Liver (tissue), 9 donors: ENCODE results near the gene PDE12. TPM values are rescaled to one million over a fixed set of nuclear protein-coding genes. Genes with fewer than 3 reads are reported as not detected.

Experiments used
- DNase-seq: peaks from one replicate; pipeline ENCODE4 v3.0.0-alpha.2; 2017; ENCODE audit warnings: low spot score
- H3K27ac ChIP-seq, 2 donors: one replicate each; pipeline ENCODE4 v1.7.0; 2013; ENCODE audit warnings: inconsistent platforms in 2 of 2, low read length in 2 of 2, control low read depth in 1 of 2, low read depth in 1 of 2, mild to moderate bottlenecking in 1 of 2
- H3K27me3 ChIP-seq, 4 donors: one replicate each; pipeline versions ENCODE4 v1.6.1 to v1.7.0; 2013; ENCODE audit warnings: low read length in 3 of 4, inconsistent platforms in 1 of 4, mild to moderate bottlenecking in 1 of 4, moderate library complexity in 1 of 4; ENCODE audit not compliant: control insufficient read depth in 4 of 4, insufficient read depth in 4 of 4
- H3K36me3 ChIP-seq, 4 donors: one replicate each; pipeline versions ENCODE4 v1.6.1 to v1.7.0; 2013; ENCODE audit warnings: low read length in 3 of 4, mild to moderate bottlenecking in 3 of 4, low read depth in 1 of 4, moderate library complexity in 1 of 4; ENCODE audit not compliant: control insufficient read depth in 4 of 4, insufficient read depth in 3 of 4
- H3K4me1 ChIP-seq, 4 donors: one replicate each; pipeline versions ENCODE4 v1.6.1 to v1.7.0; 2013; ENCODE audit warnings: low read length in 3 of 4, mild to moderate bottlenecking in 3 of 4, moderate library complexity in 1 of 4; ENCODE audit not compliant: control insufficient read depth in 4 of 4, insufficient read depth in 4 of 4
- H3K4me3 ChIP-seq, 3 donors: one replicate each; pipeline versions ENCODE4 v1.6.1 to v1.7.0; 2013; ENCODE audit warnings: low read length in 3 of 3, control low read depth in 1 of 3, low read depth in 1 of 3, mild to moderate bottlenecking in 1 of 3
- H3K9ac ChIP-seq, 2 donors: one replicate each; pipeline ENCODE4 v1.7.0; 2013; ENCODE audit warnings: low read length in 2 of 2, mild to moderate bottlenecking in 2 of 2, moderate library complexity in 2 of 2, control low read depth in 1 of 2, low read depth in 1 of 2
- H3K9me3 ChIP-seq, 4 donors: one replicate each; pipeline versions ENCODE4 v1.6.1 to v1.7.0; 2013; ENCODE audit warnings: low read length in 3 of 4; ENCODE audit not compliant: control insufficient read depth in 4 of 4
- EGR1 ChIP-seq, 2 donors: IDR thresholded peaks; 2 replicates each; pipeline ENCODE4 v1.6.1; 2016 to 2018; ENCODE audit warnings: antibody characterized with exemption in 2 of 2, low read depth in 2 of 2
- FOXA1 ChIP-seq: IDR thresholded peaks from 2 replicates; pipeline ENCODE4 v1.6.1; 2016; ENCODE audit warnings: antibody characterized with exemption
- FOXA2 ChIP-seq: IDR thresholded peaks from 2 replicates; pipeline ENCODE4 v1.6.1; 2016; ENCODE audit warnings: antibody characterized with exemption
- GABPA ChIP-seq, 2 donors: IDR thresholded peaks in 1 of 2; conservative IDR thresholded peaks in 1 of 2; 2 replicates each; pipeline ENCODE4 v1.6.1; 2016; ENCODE audit warnings: antibody characterized with exemption in 2 of 2, mild to moderate bottlenecking in 1 of 2, moderate library complexity in 1 of 2
- HNF4A ChIP-seq, 2 donors: conservative IDR thresholded peaks; 2 replicates each; pipeline ENCODE4 v1.6.1; 2016; ENCODE audit warnings: antibody characterized with exemption in 2 of 2, mild to moderate bottlenecking in 2 of 2
- HNF4G ChIP-seq: IDR thresholded peaks from 2 replicates; pipeline ENCODE4 v1.6.1; 2016; ENCODE audit warnings: antibody characterized with exemption
- JUND ChIP-seq, 2 donors: IDR thresholded peaks; 2 replicates each; pipeline ENCODE4 v1.6.1; 2016; ENCODE audit warnings: antibody characterized with exemption in 2 of 2
- NR2F2 ChIP-seq: IDR thresholded peaks from 2 replicates; pipeline ENCODE4 v1.6.1; 2016; ENCODE audit warnings: antibody characterized with exemption
- RAD21 ChIP-seq, 2 donors: IDR thresholded peaks; 2 replicates each; pipeline ENCODE4 v1.6.1; 2016; ENCODE audit warnings: antibody characterized with exemption in 2 of 2, mild to moderate bottlenecking in 2 of 2
- RXRA ChIP-seq, 2 donors: IDR thresholded peaks; 2 replicates each; pipeline ENCODE4 v1.6.1; 2017 to 2018; ENCODE audit warnings: antibody characterized with exemption in 2 of 2, mild to moderate bottlenecking in 1 of 2
- SP1 ChIP-seq: IDR thresholded peaks from 2 replicates; pipeline ENCODE4 v1.6.1; 2018; ENCODE audit warnings: antibody characterized with exemption, mild to moderate bottlenecking
- TAF1 ChIP-seq: conservative IDR thresholded peaks from 2 replicates; pipeline ENCODE4 v1.6.1; 2016; ENCODE audit warnings: antibody characterized with exemption, mild to moderate bottlenecking
- YY1 ChIP-seq: IDR thresholded peaks from 2 replicates; pipeline ENCODE4 v1.6.1; 2016; ENCODE audit warnings: antibody characterized with exemption, mild to moderate bottlenecking
- WGBS: extraction: QIAGEN DNeasy Blood & Tissue Kit; methylation state at CpG from one replicate; pipeline ENCODE4 v1.1.7; 2013; 5-methylcytosine and 5-hydroxymethylcytosine counted together
- polyA plus RNA-seq, 2 donors: library from polyadenylated mRNA; stranded (reverse) in 1 of 2; unstranded in 1 of 2; fragments of 200-250 nt in 1 of 2; fragments of >200 nt in 1 of 2; fragmentation: Nextera tagmentation in 1 of 2; extraction: Ambion mirVana in 1 of 2; gene quantifications; one replicate each; pipeline versions ENCODE4 v1.2.1 to v1.2.3, GENCODE V29; 2013 to 2015
- total RNA-seq, 2 donors: library from RNA; depleted of rRNA; stranded (reverse); fragments of >200 nt; gene quantifications; one replicate each; pipeline ENCODE4 v1.2.3, GENCODE V29; 2014
- TF ChIP-seq, protein P1 (sequence below): IDR thresholded peaks from 2 replicates; pipeline ENCODE4 v1.6.1; 2016; ENCODE audit warnings: antibody characterized with exemption
- TF ChIP-seq, protein P2 (sequence below): fragments of 150-350 bp; IDR thresholded peaks from 2 replicates; pipeline ENCODE4 v1.5.1; 2017; ENCODE audit warnings: improper control_type of control experiment, low read depth, low read length; ENCODE audit not compliant: missing input control
- TF ChIP-seq, protein P3 (sequence below): IDR thresholded peaks from 2 replicates; pipeline ENCODE4 v1.6.1; 2016; ENCODE audit warnings: antibody characterized with exemption
- TF ChIP-seq, protein P4 (sequence below): IDR thresholded peaks from 2 replicates; pipeline ENCODE4 v1.6.1; 2016; ENCODE audit warnings: antibody characterized with exemption, mild to moderate bottlenecking
- TF ChIP-seq, protein P5 (sequence below): IDR thresholded peaks from 2 replicates; pipeline ENCODE4 v1.6.1; 2016; ENCODE audit warnings: antibody characterized with exemption
- donor health status: healthy.
- donor health status: healthy.
- donor health status: healthy.
- donor health status: healthy.
- donor health status: healthy.

The PDE12 gene
- total and polyA plus RNA-seq, 4 donors = 4.8 to 17.8 (median 11.5) TPM

DNA sequence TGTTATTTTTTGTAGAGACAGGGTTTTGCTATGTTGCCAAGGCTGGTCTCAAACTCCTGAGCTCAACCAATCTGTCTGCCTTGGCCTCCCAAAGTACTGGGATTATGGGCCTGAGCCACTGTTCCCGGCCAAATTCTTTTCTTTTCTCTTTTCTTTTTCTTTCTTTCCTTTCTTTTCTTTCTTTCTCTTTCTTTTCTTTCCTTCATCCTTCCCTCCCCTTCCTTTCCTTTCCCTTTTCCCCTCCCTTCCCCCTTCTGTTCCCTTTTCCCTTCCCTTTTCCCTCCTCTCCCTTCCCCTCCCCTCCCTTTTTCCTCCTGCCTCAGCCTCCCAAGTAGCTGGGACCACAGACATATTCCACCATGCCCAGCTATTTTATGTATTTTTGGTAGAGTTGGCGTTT lies 44.1 kb downstream of the PDE12 start:
- Histone ChIP-seq H3K27me3 (no peaks in the 10 kb centered on the region), H3K9me3 (no peaks in the 10 kb centered on the region), H3K36me3 (peaks cover 0 to 3% (median 1%) of the 10 kb centered on the region in 4 donors), H3K27ac (no peak overlapping the region), H3K9ac (no peak overlapping the region), H3K4me1 (peaks cover 0 to 15% (median 7%) of the 10 kb centered on the region in 4 donors), H3K4me3 (no peak overlapping the region)
- DNase-seq = no peak
- TF ChIP-seq RXRA (IDR thresholded peaks at IDR 0.05) = no peak
- TF ChIP-seq, protein P1, sequence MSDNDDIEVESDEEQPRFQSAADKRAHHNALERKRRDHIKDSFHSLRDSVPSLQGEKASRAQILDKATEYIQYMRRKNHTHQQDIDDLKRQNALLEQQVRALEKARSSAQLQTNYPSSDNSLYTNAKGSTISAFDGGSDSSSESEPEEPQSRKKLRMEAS = no peak
- no peak for TF ChIP-seq EGR1 (IDR thresholded peaks at IDR 0.05; ENCODE audit: low read depth in 2 of 2)
- TF ChIP-seq, protein P2, sequence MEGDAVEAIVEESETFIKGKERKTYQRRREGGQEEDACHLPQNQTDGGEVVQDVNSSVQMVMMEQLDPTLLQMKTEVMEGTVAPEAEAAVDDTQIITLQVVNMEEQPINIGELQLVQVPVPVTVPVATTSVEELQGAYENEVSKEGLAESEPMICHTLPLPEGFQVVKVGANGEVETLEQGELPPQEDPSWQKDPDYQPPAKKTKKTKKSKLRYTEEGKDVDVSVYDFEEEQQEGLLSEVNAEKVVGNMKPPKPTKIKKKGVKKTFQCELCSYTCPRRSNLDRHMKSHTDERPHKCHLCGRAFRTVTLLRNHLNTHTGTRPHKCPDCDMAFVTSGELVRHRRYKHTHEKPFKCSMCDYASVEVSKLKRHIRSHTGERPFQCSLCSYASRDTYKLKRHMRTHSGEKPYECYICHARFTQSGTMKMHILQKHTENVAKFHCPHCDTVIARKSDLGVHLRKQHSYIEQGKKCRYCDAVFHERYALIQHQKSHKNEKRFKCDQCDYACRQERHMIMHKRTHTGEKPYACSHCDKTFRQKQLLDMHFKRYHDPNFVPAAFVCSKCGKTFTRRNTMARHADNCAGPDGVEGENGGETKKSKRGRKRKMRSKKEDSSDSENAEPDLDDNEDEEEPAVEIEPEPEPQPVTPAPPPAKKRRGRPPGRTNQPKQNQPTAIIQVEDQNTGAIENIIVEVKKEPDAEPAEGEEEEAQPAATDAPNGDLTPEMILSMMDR = no peak
- no peak for TF ChIP-seq TAF1
- WGBS = 97% methylated on average over 2 of the region's 2 CpGs

DNA sequence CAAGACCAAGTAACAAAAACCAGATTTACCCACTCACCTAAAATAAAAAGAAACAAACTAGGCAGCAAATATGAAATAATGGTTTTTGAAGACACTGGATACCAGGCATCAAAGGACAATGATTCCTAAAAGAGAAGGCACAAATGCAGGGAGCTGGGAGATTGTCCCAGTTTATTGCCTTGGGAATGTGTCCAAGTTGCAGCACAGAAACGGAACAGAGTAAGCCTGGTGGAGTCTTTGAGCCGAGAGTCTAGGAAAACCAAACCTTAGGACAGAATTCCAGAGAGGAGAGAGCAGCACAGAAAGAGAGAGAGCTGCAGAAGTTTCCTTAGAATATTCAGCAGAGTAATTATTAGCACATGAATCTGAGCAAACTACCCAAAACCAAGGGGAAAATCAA lies 48.9 kb downstream of the PDE12 start:
- no peaks in the 10 kb centered on the region for H3K9me3 ChIP-seq
- no peak overlapping the region for H3K9ac ChIP-seq
- H3K36me3 ChIP-seq = peaks cover 0 to 3% (median 1%) of the 10 kb centered on the region in 4 donors
- H3K27ac ChIP-seq = no peak overlapping the region
- H3K27me3 ChIP-seq = no peaks in the 10 kb centered on the region
- H3K4me3 ChIP-seq = no peak overlapping the region
- no peaks in the 10 kb centered on the region for H3K4me1 ChIP-seq
- no peak for DNase-seq
- 89% methylated on average over 2 of the region's 2 CpGs for WGBS
- TF ChIP-seq HNF4G = no peak
- TF ChIP-seq YY1 = no peak
- TF ChIP-seq, protein P3, sequence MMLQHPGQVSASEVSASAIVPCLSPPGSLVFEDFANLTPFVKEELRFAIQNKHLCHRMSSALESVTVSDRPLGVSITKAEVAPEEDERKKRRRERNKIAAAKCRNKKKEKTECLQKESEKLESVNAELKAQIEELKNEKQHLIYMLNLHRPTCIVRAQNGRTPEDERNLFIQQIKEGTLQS = no peak
- no peak for TF ChIP-seq JUND (IDR thresholded peaks at IDR 0.05)
- TF ChIP-seq NR2F2 = no peak
- no peak for TF ChIP-seq HNF4A (conservative IDR thresholded peaks at IDR 0.05)
- TF ChIP-seq FOXA1 = no peak
- TF ChIP-seq, protein P4, sequence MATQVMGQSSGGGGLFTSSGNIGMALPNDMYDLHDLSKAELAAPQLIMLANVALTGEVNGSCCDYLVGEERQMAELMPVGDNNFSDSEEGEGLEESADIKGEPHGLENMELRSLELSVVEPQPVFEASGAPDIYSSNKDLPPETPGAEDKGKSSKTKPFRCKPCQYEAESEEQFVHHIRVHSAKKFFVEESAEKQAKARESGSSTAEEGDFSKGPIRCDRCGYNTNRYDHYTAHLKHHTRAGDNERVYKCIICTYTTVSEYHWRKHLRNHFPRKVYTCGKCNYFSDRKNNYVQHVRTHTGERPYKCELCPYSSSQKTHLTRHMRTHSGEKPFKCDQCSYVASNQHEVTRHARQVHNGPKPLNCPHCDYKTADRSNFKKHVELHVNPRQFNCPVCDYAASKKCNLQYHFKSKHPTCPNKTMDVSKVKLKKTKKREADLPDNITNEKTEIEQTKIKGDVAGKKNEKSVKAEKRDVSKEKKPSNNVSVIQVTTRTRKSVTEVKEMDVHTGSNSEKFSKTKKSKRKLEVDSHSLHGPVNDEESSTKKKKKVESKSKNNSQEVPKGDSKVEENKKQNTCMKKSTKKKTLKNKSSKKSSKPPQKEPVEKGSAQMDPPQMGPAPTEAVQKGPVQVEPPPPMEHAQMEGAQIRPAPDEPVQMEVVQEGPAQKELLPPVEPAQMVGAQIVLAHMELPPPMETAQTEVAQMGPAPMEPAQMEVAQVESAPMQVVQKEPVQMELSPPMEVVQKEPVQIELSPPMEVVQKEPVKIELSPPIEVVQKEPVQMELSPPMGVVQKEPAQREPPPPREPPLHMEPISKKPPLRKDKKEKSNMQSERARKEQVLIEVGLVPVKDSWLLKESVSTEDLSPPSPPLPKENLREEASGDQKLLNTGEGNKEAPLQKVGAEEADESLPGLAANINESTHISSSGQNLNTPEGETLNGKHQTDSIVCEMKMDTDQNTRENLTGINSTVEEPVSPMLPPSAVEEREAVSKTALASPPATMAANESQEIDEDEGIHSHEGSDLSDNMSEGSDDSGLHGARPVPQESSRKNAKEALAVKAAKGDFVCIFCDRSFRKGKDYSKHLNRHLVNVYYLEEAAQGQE = no peak
- no peak for TF ChIP-seq FOXA2
- no peak for TF ChIP-seq RAD21 (IDR thresholded peaks at IDR 0.05)
- no peak for TF ChIP-seq EGR1 (IDR thresholded peaks at IDR 0.05; ENCODE audit: low read depth in 2 of 2)
- TF ChIP-seq GABPA (IDR thresholded peaks at IDR 0.05 in 1 of 2, conservative IDR thresholded peaks at IDR 0.05 in 1 of 2) = no peak
- TF ChIP-seq, protein P1 = no peak
- TF ChIP-seq, protein P2 = no peak
- TF ChIP-seq, protein P5, sequence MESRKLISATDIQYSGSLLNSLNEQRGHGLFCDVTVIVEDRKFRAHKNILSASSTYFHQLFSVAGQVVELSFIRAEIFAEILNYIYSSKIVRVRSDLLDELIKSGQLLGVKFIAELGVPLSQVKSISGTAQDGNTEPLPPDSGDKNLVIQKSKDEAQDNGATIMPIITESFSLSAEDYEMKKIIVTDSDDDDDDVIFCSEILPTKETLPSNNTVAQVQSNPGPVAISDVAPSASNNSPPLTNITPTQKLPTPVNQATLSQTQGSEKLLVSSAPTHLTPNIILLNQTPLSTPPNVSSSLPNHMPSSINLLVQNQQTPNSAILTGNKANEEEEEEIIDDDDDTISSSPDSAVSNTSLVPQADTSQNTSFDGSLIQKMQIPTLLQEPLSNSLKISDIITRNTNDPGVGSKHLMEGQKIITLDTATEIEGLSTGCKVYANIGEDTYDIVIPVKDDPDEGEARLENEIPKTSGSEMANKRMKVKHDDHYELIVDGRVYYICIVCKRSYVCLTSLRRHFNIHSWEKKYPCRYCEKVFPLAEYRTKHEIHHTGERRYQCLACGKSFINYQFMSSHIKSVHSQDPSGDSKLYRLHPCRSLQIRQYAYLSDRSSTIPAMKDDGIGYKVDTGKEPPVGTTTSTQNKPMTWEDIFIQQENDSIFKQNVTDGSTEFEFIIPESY = no peak
- TF ChIP-seq TAF1 = no peak
- TF ChIP-seq RXRA (IDR thresholded peaks at IDR 0.05) = no peak
- TF ChIP-seq SP1 = no peak
